HL-60/S4 treated with phorbol 12-myristate 13-acetate at 8.2 ng/mL for 4 days and 3 days (cell line): ENCODE results near the gene SLFN12L.
"Not testable (repeated sequence)": the region's sequence is repeated elsewhere in the genome, so short reads cannot be mapped to it uniquely, and the experiment has no call there.

Experiments used
- in situ Hi-C: fragments of 300-500 bp; cut with MboI; formaldehyde crosslinking; loops from 2 replicates; pipeline ENCODE4 v1.15.0; 2022; ENCODE audit warnings: low sequenced_read_pairs

Gene SLFN12L

GRCh38 chr17:35537601-35538141 lies at the start of gene SLFN12L:
Gene SLFN12L (minus strand): TSS chr17:35537678. CDS start chr17:35522364, 15,314 bp downstream.
- in situ Hi-C loops = loop anchor here (5.0 to 10.0 kb wide), 2 partner anchors 225 to 373 kb away; no protein-coding TSS in a partner anchor

GRCh38 chr17:35586569-35587073 lies 49.1 kb upstream of the SLFN12L start:
- in situ Hi-C loops = no loop called here

DNA sequence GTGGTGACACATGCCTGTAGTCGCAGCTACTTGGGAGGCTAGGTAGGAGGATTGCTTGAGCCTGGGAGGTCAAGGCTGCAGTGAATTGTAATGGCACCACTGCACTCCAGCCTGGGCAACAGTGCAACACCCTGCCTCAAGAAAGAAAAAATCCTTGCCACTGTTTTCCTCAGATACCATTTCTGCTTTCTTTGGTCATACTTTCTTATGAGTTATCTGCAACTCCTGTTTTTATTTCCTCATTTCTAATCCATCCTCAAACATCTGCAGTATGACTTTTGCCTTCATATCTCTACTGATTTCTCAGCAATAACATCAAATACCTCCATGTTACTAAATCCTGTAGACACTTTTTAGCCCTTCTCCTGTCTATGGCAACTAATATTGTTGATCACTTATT lies 46.6 kb upstream of the SLFN12L start:
- in situ Hi-C loops = no loop called here

- in situ Hi-C loops = no loop called here
These were observed 41.5 kb upstream of the SLFN12L start for GRCh38 chr17:35578929-35579432.

GRCh38 chr17:35578197-35578928 lies 40.9 kb upstream of the SLFN12L start, which contains the start of gene PEX12:
Gene PEX12 (minus strand): TSS chr17:35578571. CDS start chr17:35578021, 550 bp downstream.
- in situ Hi-C loops = no loop called here

DNA sequence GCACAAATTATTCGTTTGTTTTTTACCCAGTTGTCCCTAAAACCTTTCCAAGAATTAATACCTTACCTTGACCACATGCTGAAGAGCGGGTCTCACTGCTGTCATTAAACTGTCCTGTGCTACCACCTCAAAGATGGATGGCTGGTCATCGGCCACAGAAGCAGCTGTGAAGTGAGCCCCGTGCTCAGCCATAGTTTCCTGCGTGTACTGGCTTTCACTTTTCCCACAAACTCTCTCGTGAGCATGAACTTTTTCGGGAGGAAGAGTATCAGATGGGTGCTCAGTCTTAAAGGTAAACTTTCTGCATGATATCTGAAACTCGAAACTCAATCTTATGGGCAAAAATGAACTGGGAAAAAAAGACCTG lies 40.3 kb upstream of the SLFN12L start:
- in situ Hi-C loops = no loop called here

- in situ Hi-C loops = no loop called here
These were observed 38.3 kb upstream of the SLFN12L start for GRCh38 chr17:35575759-35576158.

GRCh38 chr17:35569405-35569804 lies 31.9 kb upstream of the SLFN12L start:
- in situ Hi-C loops = no loop called here

DNA sequence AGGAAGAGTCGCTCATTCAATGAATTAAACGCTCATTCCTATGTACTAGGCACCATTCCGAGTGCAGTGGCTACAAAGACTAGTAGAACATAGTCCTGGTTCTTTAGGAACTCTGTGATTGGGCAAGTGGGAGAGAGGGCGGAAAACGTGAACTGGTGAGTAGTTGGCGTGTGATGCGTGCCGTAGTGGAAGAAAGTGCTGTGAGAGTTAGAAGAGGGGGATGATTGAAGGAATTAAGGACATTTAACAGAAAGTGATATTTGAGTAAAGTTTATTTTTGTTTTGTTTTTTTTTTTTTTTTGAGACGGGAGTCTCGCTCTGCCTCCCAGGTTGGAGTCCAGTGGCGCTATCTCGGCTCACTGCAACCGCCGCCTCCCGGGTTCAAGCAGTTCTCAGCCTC lies 31.1 kb upstream of the SLFN12L start:
- in situ Hi-C loops = no loop called here

- in situ Hi-C loops = no loop called here
These were observed 29.5 kb upstream of the SLFN12L start for GRCh38 chr17:35566968-35567367.

DNA sequence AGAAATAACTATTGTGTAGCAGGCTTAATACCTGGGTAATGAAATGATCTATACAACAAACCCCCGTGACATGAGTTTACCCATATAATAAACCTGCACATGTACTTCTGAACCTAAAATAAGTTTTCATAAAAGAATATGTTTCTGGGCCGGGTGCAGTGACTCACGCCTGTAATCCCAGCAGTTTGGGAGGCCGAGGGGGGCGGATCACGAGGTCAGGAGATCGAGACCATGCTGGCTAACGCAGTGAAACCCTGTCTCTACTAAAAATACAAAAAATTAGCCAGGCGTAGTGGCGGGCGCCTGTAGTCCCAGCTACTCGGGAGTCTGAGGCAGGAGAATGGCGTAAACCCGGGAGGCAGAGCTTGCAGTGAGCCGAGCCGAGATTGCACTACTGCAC lies 25.7 kb upstream of the SLFN12L start:
- in situ Hi-C loops = not testable (repeated sequence)

GRCh38 chr17:35560703-35561102 lies 23.2 kb upstream of the SLFN12L start, which contains the start of gene SLFN14:
Gene SLFN14 (minus strand): TSS chr17:35560819. CDS start chr17:35558062, 2,757 bp downstream.
- in situ Hi-C loops = no loop called here

DNA sequence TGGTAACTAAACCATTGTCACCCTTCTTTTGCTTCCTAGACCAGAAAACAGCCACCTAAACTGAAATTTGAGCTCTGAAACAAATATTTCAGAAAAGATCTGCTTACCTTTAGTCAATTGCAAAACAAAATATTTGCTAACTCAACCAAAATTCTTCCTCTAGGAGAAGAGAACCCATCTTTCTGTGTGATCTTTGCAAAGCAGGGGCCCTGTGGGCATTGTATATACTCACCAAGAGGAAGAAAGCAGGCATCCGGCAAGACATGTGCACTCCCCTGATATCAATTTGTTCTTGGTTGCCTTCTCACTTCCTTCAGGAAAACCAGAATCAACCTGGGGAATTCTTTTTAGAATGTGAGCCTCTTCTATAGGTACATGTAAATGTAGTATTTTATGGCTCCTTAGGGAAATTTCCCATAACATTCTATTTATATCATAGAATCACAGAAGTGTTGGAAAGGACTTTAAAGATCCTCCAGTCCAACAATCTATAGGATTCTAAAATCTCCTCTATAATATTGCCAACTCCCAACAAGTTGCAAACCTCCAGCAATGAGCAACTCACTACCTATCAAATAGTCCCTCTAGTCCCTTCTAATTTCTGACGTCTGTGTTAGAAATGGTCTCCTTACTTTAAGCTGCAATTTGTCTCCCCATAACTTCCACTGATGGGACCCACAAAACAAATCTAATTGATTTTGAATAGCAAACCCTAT lies 22.2 kb upstream of the SLFN12L start:
- in situ Hi-C loops = no loop called here

GRCh38 chr17:35557353-35557752 lies 19.9 kb upstream of the SLFN12L start:
- in situ Hi-C loops = no loop called here

DNA sequence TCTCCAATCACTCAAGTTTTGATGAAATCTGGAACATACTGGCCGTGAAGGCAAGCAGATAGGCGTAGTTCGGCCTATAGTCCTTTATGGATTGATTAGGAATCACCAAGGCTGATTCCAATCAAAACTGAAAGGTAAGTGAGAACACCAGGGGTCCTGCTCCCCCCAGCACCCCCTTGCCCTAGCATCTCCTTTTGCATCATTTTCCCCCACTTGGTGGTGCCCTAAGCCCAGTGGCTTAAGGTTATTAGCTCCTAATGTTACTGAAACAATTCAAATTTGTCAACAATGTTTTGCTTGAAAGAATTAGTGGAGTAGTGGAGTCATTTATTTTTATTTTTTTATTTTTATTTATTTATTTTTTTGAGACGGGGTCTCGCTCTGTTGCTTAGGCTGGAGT lies 18.2 kb upstream of the SLFN12L start:
- in situ Hi-C loops = no loop called here

- in situ Hi-C loops = no loop called here
These were observed 17.2 kb upstream of the SLFN12L start for GRCh38 chr17:35554668-35555067.

DNA sequence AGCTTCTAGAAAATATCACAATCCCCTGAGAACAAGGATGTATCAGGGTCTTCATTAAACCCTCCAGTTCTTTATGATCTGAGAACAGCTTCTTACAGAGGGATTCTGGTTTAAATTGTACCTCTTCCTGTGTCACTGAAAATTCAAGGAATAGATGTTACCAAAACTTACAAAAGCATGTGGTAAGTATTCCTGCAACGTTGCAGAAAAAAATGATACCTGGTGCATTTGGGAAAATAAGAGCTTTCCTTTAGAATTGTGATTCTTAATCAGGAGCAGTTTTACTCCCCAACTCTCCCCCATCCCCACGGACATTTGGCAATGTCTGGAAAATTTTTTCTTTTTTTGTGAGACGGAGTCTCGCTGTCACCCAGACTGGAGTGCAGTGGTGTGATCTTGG lies 15.8 kb upstream of the SLFN12L start:
- in situ Hi-C loops = no loop called here

DNA sequence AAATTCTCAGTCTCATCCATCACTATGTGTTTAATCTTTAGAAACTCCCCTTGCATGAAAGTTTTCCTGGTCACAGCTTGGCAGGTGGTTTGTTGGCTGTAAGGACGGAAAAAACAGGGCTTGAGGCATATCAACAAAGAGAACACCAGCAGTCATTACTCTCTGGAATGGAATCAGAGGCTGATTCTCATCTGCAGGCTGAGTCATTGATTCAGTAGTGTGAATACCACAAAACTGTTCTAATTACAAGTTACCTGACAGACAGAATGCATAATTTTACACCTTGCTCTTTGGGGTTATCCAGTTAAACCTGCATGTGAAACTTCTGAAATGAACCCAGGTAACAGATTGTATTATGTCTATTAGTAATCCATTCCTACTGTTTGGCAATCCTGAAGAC lies 11.5 kb upstream of the SLFN12L start:
- in situ Hi-C loops = no loop called here

DNA sequence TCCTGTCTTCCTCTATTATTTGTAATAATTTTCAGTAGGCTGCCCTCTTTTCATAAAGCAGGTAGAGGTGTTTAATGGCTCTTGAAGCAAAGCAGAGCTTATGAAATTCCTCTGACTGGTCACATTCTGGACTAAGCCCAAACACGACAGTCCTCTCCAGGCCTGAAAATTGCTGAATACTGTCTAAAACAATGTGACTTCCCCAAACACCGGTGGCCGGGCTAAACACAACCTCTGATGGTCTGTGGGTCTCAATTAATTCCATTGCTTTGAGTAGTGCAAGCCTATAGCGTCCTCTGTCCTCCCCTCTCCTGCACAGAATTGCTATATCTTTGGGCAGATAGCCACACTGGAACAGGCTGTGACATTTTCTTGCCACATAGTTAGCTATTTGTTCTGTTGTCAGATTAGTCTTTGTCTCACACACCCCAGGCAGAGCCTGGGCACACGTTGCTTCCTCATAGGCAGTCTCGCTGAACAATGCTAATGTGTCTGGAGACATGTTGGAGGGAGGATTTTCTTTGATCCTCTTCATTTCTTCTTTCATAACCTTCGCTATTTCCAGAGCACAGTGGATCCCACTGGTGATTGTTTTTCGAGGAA lies 10.8 kb upstream of the SLFN12L start:
- in situ Hi-C loops = no loop called here

- in situ Hi-C loops = no loop called here
These were observed 9.0 kb upstream of the SLFN12L start for GRCh38 chr17:35546487-35546886.

- in situ Hi-C loops = no loop called here
These were observed 7.7 kb upstream of the SLFN12L start for GRCh38 chr17:35545150-35545549.
